HG02678 (cell line): Measurements from ENCODE around the gene RNF220.

Experiments
- ATAC-seq: cut with Tn5 transposase; IDR thresholded peaks from one replicate; pipeline ENCODE4 v1.9.1; 2021; ENCODE audit warnings: mild to moderate bottlenecking, moderate library complexity; ENCODE audit not compliant: unreplicated experiment

RNF220 gene

GRCh38 chr1:44406737-44407429 is 1.8 kb downstream of the RNF220 start:
- ATAC-seq = no peak

GRCh38 chr1:44407430-44408211 is 2.6 kb downstream of the RNF220 start:
- no peak for ATAC-seq

DNA sequence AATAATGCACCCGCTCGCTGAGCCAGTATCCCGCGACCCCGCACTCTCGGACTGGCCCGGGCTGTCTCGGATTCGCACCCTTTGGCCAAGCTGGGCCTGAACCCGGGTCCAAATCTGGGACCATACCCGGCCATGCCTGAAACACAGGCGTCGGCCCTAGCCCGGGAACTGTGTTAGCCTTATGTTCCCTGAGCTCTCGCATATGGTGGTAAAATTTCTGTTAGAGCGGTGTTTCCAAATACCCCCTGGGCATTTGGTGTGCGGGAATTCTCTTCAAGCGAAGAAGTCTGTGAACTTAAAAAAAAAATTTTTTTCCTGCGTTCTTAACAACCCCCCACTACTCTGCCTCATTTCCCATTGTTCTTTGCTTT is 3.1 kb downstream of the RNF220 start:
- ATAC-seq = no peak

DNA sequence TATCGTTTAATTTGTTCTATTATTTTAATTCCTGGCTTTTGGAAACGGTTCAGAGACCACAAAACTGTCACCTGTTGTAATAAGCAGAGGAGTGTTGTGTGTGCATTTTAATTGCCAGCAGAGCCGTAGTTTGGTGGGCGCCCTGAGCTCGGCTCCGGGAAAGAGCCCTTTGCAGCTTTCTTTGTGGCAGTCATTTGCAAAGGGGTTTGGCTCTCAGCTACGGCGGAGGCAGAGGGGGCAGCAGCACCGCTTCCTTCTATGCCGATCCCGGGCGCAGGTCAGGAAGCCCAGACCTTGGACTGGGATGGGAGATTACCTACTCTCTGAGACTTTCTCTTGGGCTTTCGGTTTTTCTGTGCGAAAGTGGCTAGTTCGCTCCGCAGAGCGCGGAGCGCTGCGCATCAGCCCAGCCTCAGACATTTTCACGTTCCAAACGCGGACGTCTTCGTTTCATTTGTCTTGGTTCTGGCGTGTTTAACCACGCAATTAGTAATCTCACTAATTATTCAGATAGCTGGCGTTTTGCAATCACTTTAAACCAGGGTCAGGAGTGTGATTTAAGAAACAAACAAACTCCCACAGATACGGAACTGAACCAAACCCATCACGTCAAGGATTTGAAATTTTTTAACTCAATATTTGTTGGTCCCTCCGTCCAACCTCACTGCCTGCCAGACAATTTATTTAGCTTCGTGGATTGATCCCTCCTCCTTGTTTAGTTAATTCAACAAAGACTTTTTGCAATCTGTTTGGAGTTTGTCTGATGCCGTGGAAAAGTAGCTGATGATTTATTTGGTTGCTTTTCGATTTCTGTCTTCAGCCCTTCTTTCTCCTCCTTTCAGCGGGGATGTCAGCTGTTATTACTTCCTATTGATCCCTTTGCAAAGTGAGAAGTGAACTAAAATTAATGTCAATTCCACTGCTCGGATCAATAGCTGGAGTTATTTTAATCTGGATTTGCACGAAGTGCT is 3.9 kb downstream of the RNF220 start:
- no peak for ATAC-seq

DNA sequence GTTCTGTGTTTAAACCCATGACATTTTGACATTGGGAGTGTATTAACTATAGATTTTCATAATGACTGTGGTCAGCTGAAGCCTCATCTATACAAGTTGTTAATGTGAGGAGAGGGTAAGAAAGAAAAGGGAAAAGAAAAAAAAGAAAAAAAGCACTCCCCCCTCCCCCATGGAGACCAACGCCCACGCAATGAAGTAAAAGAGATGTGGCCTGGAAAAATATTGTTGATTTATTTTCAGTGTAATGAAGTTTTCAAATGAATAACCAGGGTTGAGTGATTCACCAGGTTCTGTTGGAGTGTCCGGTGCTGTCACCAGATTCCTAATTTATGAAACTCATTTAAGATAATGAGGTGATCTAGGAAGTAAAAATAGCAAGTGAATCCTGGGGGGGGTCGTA is 4.7 kb downstream of the RNF220 start:
- ATAC-seq = no peak

- no peak for ATAC-seq
These were observed 6.8 kb downstream of the RNF220 start for GRCh38 chr1:44411861-44412260.

DNA sequence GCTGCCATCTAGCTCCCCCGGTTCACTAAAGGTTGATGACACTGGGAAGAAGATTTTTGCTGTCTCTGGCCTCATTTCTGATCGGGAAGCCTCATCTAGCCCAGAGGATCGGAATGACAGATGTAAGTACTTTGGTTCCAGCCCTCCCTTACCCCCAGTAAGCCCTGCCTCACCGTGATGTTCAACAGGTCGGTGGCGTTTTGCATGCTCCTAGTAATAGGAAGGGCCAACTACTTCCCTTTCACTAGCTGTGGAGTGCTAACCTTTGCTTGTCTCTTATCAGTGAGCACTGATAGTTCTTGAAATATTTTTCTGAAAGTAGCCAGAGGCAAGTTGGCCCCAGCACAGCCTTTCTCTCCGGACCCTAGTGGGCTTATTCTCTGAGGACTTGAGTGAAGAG is 7.5 kb downstream of the RNF220 start:
- ATAC-seq = no peak

DNA sequence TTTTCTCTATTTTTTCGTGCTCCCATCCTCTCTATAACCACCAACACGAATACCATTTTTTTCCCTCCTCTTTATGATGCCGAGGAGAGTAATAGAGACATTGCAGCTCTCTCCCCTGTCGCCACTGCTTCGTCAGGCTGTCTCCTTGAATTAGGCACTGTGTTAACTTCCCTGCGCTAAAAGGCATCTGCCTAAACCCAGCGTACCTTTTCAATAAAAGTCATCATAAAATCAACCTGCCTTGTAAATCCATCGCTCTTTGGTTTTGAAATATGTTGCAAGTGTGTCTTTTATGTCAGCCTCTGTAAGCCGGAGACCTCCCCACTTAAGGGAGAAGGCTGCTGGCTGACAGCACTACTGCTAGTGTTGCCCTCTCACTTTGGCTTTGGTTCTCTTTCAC is 8.7 kb downstream of the RNF220 start:
- no peak for ATAC-seq

- no peak for ATAC-seq
These were observed 10.0 kb downstream of the RNF220 start for GRCh38 chr1:44415013-44415412.

DNA sequence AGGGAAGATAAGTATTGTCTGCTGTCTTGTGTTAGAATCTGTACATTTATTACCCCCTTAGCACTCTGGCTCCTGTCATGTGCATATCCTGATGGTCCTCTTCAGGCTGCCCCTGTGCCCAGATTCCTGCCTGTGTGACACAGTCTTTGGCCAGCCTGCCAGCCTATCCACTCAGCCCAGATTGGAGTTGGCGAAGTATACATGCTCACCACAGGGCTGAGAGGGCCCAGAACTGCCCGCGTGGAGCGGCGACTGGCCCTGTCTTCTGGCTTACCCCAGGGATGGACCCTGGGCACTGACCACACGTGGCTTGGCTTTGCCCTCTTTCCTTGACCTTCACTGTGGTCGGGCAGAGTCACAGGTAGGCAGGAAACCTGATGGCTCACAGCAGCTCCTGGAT is 11.4 kb downstream of the RNF220 start:
- no peak for ATAC-seq

- no peak for ATAC-seq
These were observed 12.4 kb downstream of the RNF220 start for GRCh38 chr1:44417351-44418021.

DNA sequence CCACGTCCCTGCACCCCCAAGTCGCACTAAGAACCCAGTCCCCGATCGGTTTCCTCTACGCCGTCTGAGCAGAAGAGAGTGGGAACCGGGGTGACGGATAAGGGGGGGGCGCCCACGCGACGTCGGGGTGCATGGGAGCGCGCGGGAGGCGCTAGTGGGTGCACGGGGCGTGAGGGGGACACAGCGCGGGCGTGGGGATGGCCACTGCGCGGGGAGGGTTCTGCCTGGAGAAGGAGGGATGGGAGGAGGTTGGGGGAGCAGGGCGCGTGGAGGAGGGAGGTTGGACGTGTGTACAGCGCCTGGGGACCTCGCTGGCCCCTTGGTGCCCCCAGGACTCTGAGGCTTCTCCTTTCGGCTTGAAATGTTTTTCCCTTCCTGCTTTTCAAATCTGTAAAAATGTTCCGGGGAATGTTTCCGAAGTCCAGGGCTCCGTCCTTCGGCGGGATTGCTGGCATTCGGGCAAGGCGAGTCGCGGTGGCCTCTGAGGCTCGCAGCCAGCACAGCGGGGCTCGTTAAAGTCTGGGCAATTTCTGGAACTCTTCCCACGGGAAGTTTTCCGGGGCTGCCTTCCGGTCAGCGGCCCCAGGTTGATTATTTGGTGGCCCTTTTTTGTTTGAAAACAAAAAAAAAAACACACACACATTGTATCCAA is 13.1 kb downstream of the RNF220 start:
- ATAC-seq = no peak

DNA sequence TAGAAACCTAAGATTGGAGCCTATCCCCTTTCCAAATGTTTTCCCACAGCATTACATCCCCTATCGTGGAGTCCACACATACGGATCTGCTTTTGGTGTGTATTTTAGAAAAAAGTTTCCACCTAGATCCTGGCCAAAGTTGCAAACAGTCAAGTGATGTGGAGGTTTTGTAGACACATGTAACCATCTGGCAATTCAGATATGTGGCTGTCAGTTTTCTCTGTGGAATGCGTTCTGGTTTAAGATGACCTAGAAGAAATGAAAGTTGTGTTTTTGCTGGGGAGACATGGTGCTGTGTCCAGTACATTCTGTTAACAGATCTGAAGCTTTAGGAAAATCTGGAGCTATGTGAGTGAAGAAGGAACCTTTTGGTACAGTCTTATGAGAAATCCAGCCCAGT is 14.8 kb downstream of the RNF220 start:
- ATAC-seq = no peak

DNA sequence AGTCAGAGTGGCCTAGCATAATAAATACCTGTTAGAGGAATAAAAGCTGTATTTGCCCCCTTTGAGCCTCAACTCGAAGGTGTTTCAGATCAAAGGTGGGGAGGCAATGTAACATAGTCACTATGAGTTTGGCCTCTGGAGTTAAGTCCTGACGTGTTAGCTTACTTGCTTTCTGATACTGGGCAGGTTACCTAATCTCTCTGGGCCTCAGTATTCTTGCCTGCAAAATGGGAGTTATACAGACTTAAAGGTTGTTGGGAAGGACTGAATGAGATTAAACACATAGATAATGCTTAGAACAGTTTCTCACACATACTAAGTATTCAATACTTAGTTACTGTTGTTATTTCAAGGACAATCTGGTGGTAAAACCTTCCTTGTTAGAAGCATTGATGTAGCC is 15.5 kb downstream of the RNF220 start:
- no peak for ATAC-seq

GRCh38 chr1:44421446-44421884 is 16.4 kb downstream of the RNF220 start:
- ATAC-seq = no peak

DNA sequence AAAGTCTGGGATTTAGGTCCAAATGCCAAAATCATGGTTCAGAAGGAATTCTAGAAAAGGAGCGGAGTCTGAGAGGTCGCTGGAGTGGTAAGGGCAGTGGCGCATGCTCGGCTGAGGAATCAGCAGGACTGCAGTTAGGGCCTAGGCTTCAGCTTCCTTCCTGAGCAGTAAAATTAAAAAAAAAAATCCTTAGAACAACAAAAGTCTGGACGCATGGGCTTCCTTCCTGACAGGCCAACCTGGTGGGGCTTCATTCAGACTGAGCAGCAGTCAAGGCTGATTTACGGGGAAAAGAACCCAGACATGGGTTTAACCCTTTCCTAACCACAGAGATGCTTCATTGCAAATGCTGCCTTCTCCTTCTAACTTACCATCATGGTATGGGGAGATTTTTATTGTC is 17.1 kb downstream of the RNF220 start:
- no peak for ATAC-seq

DNA sequence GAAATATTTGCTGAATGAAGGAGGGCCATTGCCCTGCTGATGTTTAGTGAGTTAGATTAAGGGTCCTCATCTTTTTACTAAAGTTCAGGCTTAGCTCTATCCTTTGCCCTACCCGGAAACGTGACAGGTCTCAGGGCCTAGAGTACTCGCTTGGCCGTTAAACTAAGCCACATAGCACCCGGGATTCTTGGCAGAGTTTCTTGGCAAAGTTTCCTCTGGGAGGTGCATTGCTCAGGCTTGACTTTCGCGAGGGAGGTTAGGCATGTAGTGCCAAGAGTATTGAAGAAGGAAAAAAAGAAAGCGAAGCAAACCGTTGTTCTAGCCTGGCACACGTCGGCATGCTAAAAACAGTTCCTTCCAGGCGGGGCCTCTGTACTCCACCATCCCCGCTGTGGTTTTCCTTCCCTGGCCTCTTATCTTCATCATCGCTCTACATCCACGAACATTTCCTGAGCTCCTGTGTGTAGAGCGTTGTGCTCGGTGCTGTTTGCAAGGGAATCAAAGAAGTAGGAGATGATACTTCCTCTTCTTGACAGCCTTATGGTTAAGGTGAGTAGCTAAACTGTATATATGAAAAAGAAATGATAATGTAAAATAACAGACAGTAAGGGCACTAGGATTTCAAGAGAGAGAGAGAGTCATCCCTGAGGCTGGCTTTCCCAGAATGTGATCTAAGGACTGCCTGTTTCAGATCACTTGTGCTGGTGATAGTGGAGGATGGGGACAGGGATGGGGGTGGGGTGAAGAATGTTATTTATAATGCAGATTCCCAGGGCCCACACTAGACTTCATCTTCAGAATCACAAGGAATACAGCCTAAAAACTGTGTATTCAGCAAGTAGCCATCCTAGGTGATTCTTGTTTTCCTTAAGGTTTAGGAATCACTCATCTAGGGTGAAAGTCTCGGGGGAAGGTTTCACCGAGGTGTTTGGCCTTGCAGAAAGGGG is 18.8 kb downstream of the RNF220 start:
- ATAC-seq = no peak

GRCh38 chr1:44424747-44425146 is 19.7 kb downstream of the RNF220 start:
- ATAC-seq = no peak
